H9 (cell line): ENCODE data around the gene THTPA. TPM values are rescaled to one million over a fixed set of nuclear protein-coding genes. Genes with fewer than 3 reads are reported as not detected.

Source experiments
- DNase-seq: peaks from one replicate; pipeline ENCODE4 v3.0.0-alpha.2; 2017
- H2AFZ ChIP-seq: one replicate; pipeline ENCODE4 v1.6.1; 2013; ENCODE audit warnings: mild to moderate bottlenecking, low read length, control low read depth, moderate library complexity
- H2AK5ac ChIP-seq: 2 replicates; pipeline ENCODE4 v1.6.1; 2013; ENCODE audit warnings: low read length, control low read depth, mixed read lengths; ENCODE audit not compliant: insufficient read length
- H2BK120ac ChIP-seq: one replicate; pipeline ENCODE4 v1.6.1; 2013; ENCODE audit warnings: low read depth, mild to moderate bottlenecking, low read length, control low read depth, inconsistent platforms; ENCODE audit not compliant: poor library complexity, severe bottlenecking
- H2BK12ac ChIP-seq: 2 replicates; pipeline ENCODE4 v1.6.1; 2013; ENCODE audit warnings: low read length, control low read depth, mixed read lengths, low read depth; ENCODE audit not compliant: insufficient read length
- H2BK15ac ChIP-seq: 2 replicates; pipeline ENCODE4 v1.6.1; 2013; ENCODE audit warnings: low read depth, low read length, control low read depth
- H2BK20ac ChIP-seq: one replicate; pipeline ENCODE4 v1.6.1; 2013; ENCODE audit warnings: low read depth, mild to moderate bottlenecking, low read length, control low read depth, inconsistent platforms; ENCODE audit not compliant: poor library complexity, severe bottlenecking
- H2BK5ac ChIP-seq: 2 replicates; pipeline ENCODE4 v1.6.1; 2013; ENCODE audit warnings: low read length, control low read depth, mixed read lengths; ENCODE audit not compliant: insufficient read length
- H3K14ac ChIP-seq: 2 replicates; pipeline ENCODE4 v1.6.1; 2013; ENCODE audit warnings: low read length, control low read depth; ENCODE audit not compliant: insufficient read depth
- H3K18ac ChIP-seq: 2 replicates; pipeline ENCODE4 v1.6.1; 2013; ENCODE audit warnings: low read depth, mild to moderate bottlenecking, mixed read lengths, low read length, control low read depth; ENCODE audit not compliant: insufficient read length
- H3K23ac ChIP-seq: 2 replicates; pipeline ENCODE4 v1.6.1; 2013; ENCODE audit warnings: low read length, control low read depth, mixed read lengths, low read depth; ENCODE audit not compliant: insufficient read length
- H3K23me2 ChIP-seq: 2 replicates; pipeline ENCODE4 v1.6.1; 2013; ENCODE audit warnings: low read depth, mild to moderate bottlenecking, mixed read lengths, low read length, control low read depth; ENCODE audit not compliant: insufficient read length, poor library complexity, severe bottlenecking
- H3K27ac ChIP-seq: 2 replicates; pipeline ENCODE4 v1.5.1; 2013; ENCODE audit warnings: low read length, control low read depth, mixed read lengths, low read depth; ENCODE audit not compliant: insufficient read length
- H3K27me3 ChIP-seq: 2 replicates; pipeline ENCODE4 v1.6.1; 2013; ENCODE audit warnings: low read length, control low read depth, inconsistent platforms; ENCODE audit not compliant: insufficient read depth
- H3K4ac ChIP-seq: 2 replicates; pipeline ENCODE4 v1.6.1; 2013; ENCODE audit warnings: low read depth, mild to moderate bottlenecking, control low read depth, inconsistent platforms, low read length, moderate library complexity
- H3K4me1 ChIP-seq: 2 replicates; pipeline ENCODE4 v1.6.1; 2013; ENCODE audit warnings: low read length, control low read depth, inconsistent platforms; ENCODE audit not compliant: insufficient read depth
- H3K4me2 ChIP-seq: 2 replicates; pipeline ENCODE4 v1.6.1; 2013; ENCODE audit warnings: low read length, control low read depth, mixed read lengths; ENCODE audit not compliant: insufficient read length, insufficient read depth
- H3K56ac ChIP-seq: 2 replicates; pipeline ENCODE4 v1.6.1; 2013; ENCODE audit warnings: low read depth, mild to moderate bottlenecking, mixed read lengths, low read length, control low read depth; ENCODE audit not compliant: insufficient read length
- H3K79me1 ChIP-seq: 2 replicates; pipeline ENCODE4 v1.6.1; 2013; ENCODE audit warnings: low read depth, mild to moderate bottlenecking, moderate library complexity, low read length, control low read depth, inconsistent platforms; ENCODE audit not compliant: insufficient read depth, poor library complexity, severe bottlenecking
- H3K79me2 ChIP-seq: 2 replicates; pipeline ENCODE4 v1.6.1; 2013; ENCODE audit warnings: low read length, control low read depth, inconsistent platforms; ENCODE audit not compliant: insufficient read depth
- H3K9ac ChIP-seq: 2 replicates; pipeline ENCODE4 v1.6.1; 2013; ENCODE audit warnings: low read length, control low read depth, mixed read lengths; ENCODE audit not compliant: insufficient read length; ENCODE audit errors: extremely low read depth
- H3K9me3 ChIP-seq: one replicate; pipeline ENCODE4 v1.6.1; 2013; ENCODE audit warnings: low read depth, low read length, inconsistent platforms; ENCODE audit not compliant: control insufficient read depth
- H3T11ph ChIP-seq: one replicate; pipeline ENCODE4 v1.6.1; 2013; ENCODE audit warnings: mild to moderate bottlenecking, low read length, control low read depth, inconsistent platforms
- H4K20me1 ChIP-seq: one replicate; pipeline ENCODE4 v1.6.1; 2013; ENCODE audit not compliant: control insufficient read depth, insufficient read length, insufficient read depth
- H4K5ac ChIP-seq: 2 replicates; pipeline ENCODE4 v1.6.1; 2013; ENCODE audit warnings: low read depth, mild to moderate bottlenecking, mixed read lengths, low read length, control low read depth; ENCODE audit not compliant: insufficient read length
- H4K8ac ChIP-seq: replicated peaks from 2 replicates; pipeline ENCODE4 v1.6.1; 2013; ENCODE audit warnings: low read length, control low read depth, mixed read lengths, low read depth; ENCODE audit not compliant: insufficient read length
- H4K91ac ChIP-seq: 2 replicates; pipeline ENCODE4 v1.6.1; 2013; ENCODE audit warnings: low read depth, mild to moderate bottlenecking, moderate library complexity, mixed read lengths, low read length, control low read depth; ENCODE audit not compliant: insufficient read length
- H3K27ac Mint-ChIP-seq, 3 experiments: 2 replicates in 2 of 3; 3 replicates in 1 of 3; pipeline ENCODE4 v1.8.0; 2020 to 2021; ENCODE audit warnings: mixed read lengths in 3 of 3, mild to moderate bottlenecking in 1 of 3, moderate library complexity in 1 of 3
- H3K27me3 Mint-ChIP-seq: 2 replicates; pipeline ENCODE4 v1.8.0; 2021; ENCODE audit warnings: low read depth, mild to moderate bottlenecking, moderate library complexity, mixed read lengths
- H3K36me3 Mint-ChIP-seq, 3 experiments: 2 replicates in 2 of 3; 3 replicates in 1 of 3; pipeline ENCODE4 v1.8.0; 2020 to 2021; ENCODE audit warnings: low read depth in 3 of 3, mixed read lengths in 3 of 3; ENCODE audit not compliant: insufficient read depth in 1 of 3
- H3K4me1 Mint-ChIP-seq, 2 experiments: 2 replicates each; pipeline ENCODE4 v1.8.0; 2020; ENCODE audit warnings: mixed read lengths in 2 of 2
- H3K4me3 Mint-ChIP-seq, 2 experiments: 2 replicates in 1 of 2; 3 replicates in 1 of 2; pipeline ENCODE4 v1.8.0; 2020 to 2021; ENCODE audit warnings: mild to moderate bottlenecking in 2 of 2, mixed read lengths in 2 of 2, moderate library complexity in 1 of 2
- H3K9me3 Mint-ChIP-seq, 2 experiments: 2 replicates in 1 of 2; 3 replicates in 1 of 2; pipeline ENCODE4 v1.8.0; 2020; ENCODE audit warnings: mild to moderate bottlenecking in 2 of 2, mixed read lengths in 2 of 2, moderate library complexity in 1 of 2
- CTCF ChIP-seq: fragments of 200-600 bp; sonication (generic); conservative IDR thresholded peaks from 3 replicates; pipeline ENCODE4 v1.8.0; 2021; ENCODE audit warnings: antibody characterized with exemption, mild to moderate bottlenecking
- WGBS: extraction: QIAGEN DNeasy Blood & Tissue Kit; methylation state at CpG from one replicate; pipeline ENCODE4 v1.1.7; 2013; ENCODE audit warnings: missing lambda C conversion rate, low lambda C conversion rate, mixed read lengths; ENCODE audit not compliant: insufficient read length; ENCODE audit errors: extremely low coverage; 5-methylcytosine and 5-hydroxymethylcytosine counted together
- total RNA-seq: library from RNA; stranded (reverse); gene quantifications from 2 replicates; pipeline ENCODE4 v1.2.1, GENCODE V29; 2021

Gene THTPA
- total RNA-seq, 1 experiment from 2014 or later = 15.6 TPM

GRCh38 chr14:23557946-23558345, 1.9 kb downstream of the THTPA start:
- no peak for TF ChIP-seq CTCF
- Mint-ChIP-seq H3K9me3 (no peaks in the 10 kb centered on the region), H3K4me3 (peak overlapping the region in 1 of 2 experiments; percentile 74; a peak in 3 of 5 replicates), H3K4me1 (peaks cover 21 to 40% of the 10 kb centered on the region in 2 experiments), H3K27ac (peak overlapping the region in 1 of 3 experiments; percentile 87; a peak in 2 of 7 replicates), H3K27me3 (no peaks in the 10 kb centered on the region), H3K36me3 (peaks cover 15 to 51% (median 42%) of the 10 kb centered on the region in 3 experiments)
- Histone ChIP-seq H3K9me3 (no peaks in the 10 kb centered on the region), H3K79me1 (no peaks in the 10 kb centered on the region), H4K8ac (no peak overlapping the region), H2BK5ac (no peak overlapping the region), H3K23me2 (peaks cover 19% of the 10 kb centered on the region), H3K4me1 (peaks cover 4% of the 10 kb centered on the region; the same call in 1 of the 2 replicates), H3T11ph (no peak overlapping the region), H4K5ac (no peak overlapping the region), H2BK15ac (no peak overlapping the region), H3K23ac (no peak overlapping the region), H2AK5ac (no peak overlapping the region), H4K20me1 (no peaks in the 10 kb centered on the region), H4K91ac (no peak overlapping the region), H3K79me2 (no peaks in the 10 kb centered on the region; the same call in 1 of the 2 replicates), H2BK20ac (no peak overlapping the region), H3K27ac (no peak overlapping the region), H3K27me3 (no peaks in the 10 kb centered on the region), H2BK12ac (no peak overlapping the region), H2BK120ac (no peak overlapping the region), H3K9ac (no peak overlapping the region), H3K14ac (no peak overlapping the region), H3K18ac (no peak overlapping the region), H3K4me2 (no peak overlapping the region), H3K56ac (no peak overlapping the region), H2AFZ (no peak overlapping the region), H3K4ac (no peak overlapping the region)
- WGBS = no CpG with 5 or more reads among the region's 1 CpG
- DNase-seq = no peak
